GM12878 (cell line): ENCODE data around the gene IPP. TPM values are rescaled to one million over a fixed set of nuclear protein-coding genes. Genes with fewer than 3 reads are reported as not detected.
"Not testable (repeated sequence)": the region's sequence is repeated elsewhere in the genome, so short reads cannot be mapped to it uniquely, and the experiment has no call there.

ENCODE experiments used
- ATAC-seq: fragments of 200-7000 bp; cut with Tn5 transposase; 3 replicates; pipeline ENCODE4 v1.9.1; 2020; ENCODE audit warnings: mild to moderate bottlenecking, moderate library complexity
- BruUV-seq: library from RNA; stranded (reverse); fragments of 400-500 nt; replicated peaks from 2 replicates; lab custom pipeline; 2021; lab: Mats Ljungman, UMichigan
- CTCF ChIA-PET: fragments of 300-600 bp; sonication (Branson Sonifier 250); formaldehyde crosslinking; extraction: SDS; loops from one replicate; lab custom pipeline; 2021; ENCODE audit warnings: inconsistent platforms; lab: Yijun Ruan, JAX
- POLR2A ChIA-PET: fragments of 350-600 bp; formaldehyde crosslinking; extraction: SDS; loops from one replicate; lab custom pipeline; 2021; ENCODE audit warnings: inconsistent platforms; lab: Charles Lee
- RAD21 ChIA-PET: fragments of 300-600 bp; sonication (Branson Sonifier 250); formaldehyde crosslinking; loops from one replicate; lab custom pipeline; 2023; ENCODE audit warnings: antibody characterized with exemption; ENCODE audit not compliant: unreplicated experiment; lab: Charles Lee
- SMC1A ChIA-PET: fragments of 300-600 bp; sonication (Branson Sonifier 250); formaldehyde crosslinking; loops from one replicate; lab custom pipeline; 2023; ENCODE audit not compliant: unreplicated experiment, uncharacterized antibody; lab: Charles Lee
- DNase-seq: peaks from one replicate; pipeline ENCODE4 v3.0.0-alpha.2; 2011; ENCODE audit warnings: low read depth, low spot score
- FAIRE-seq: peaks from 3 replicates; lab custom pipeline; 2011; peaks lifted over from hg19 to GRCh38; lab: Jason Lieb, UNC
- H2AFZ ChIP-seq: 2 replicates; pipeline ENCODE4 v1.6.0; 2011; ENCODE audit warnings: low read depth, low read length, control low read depth; ENCODE audit not compliant: control insufficient read depth
- H3K27ac ChIP-seq: 2 replicates; pipeline ENCODE4 v1.5.1; 2011; ENCODE audit warnings: control low read depth; ENCODE audit not compliant: control insufficient read depth, insufficient read depth
- H3K27me3 ChIP-seq, 2 experiments: replicated peaks in 1 of 2; 2 replicates each; pipeline versions ENCODE4 v1.6.0 to v1.6.1; 2011; ENCODE audit warnings: low read length in 1 of 2; ENCODE audit not compliant: control insufficient read depth in 2 of 2, insufficient read depth in 2 of 2
- H3K36me3 ChIP-seq, 2 experiments: 2 replicates each; pipeline ENCODE4 v1.5.1; 2011; ENCODE audit warnings: low read length in 1 of 2; ENCODE audit not compliant: control insufficient read depth in 2 of 2, insufficient read depth in 2 of 2
- H3K4me1 ChIP-seq: 2 replicates; pipeline ENCODE4 v1.6.1; 2011; ENCODE audit warnings: mild to moderate bottlenecking, low read length, moderate library complexity, mixed read lengths; ENCODE audit not compliant: control insufficient read depth, insufficient read depth
- H3K4me2 ChIP-seq: 2 replicates; pipeline ENCODE4 v1.6.0; 2011; ENCODE audit warnings: control low read depth; ENCODE audit not compliant: control insufficient read depth, insufficient read depth
- H3K4me3 ChIP-seq: fragments of 200-600 bp; sonication (generic); 2 replicates; pipeline ENCODE4 v1.5.1; 2016
- H3K79me2 ChIP-seq: 2 replicates; pipeline ENCODE4 v1.6.0; 2011; ENCODE audit warnings: low read length; ENCODE audit not compliant: control insufficient read depth, insufficient read depth
- H3K9ac ChIP-seq: 2 replicates; pipeline ENCODE4 v1.8.0; 2011; ENCODE audit warnings: low read length, control low read depth, mixed read lengths; ENCODE audit not compliant: control insufficient read depth, insufficient read depth
- H3K9me3 ChIP-seq: replicated peaks from 3 replicates; pipeline ENCODE4 v1.5.1; 2011; ENCODE audit warnings: mild to moderate bottlenecking, low read length; ENCODE audit not compliant: control insufficient read depth, insufficient read depth
- H4K20me1 ChIP-seq: 2 replicates; pipeline ENCODE4 v1.6.0; 2011; ENCODE audit not compliant: control insufficient read depth, insufficient read depth
- CREB1 ChIP-seq: IDR thresholded peaks from 2 replicates; pipeline ENCODE4 v1.6.1; 2012; ENCODE audit warnings: low read depth, mild to moderate bottlenecking, inconsistent platforms
- FOXM1 ChIP-seq: IDR thresholded peaks from 2 replicates; pipeline ENCODE4 v1.6.1; 2012; ENCODE audit warnings: low read depth, mild to moderate bottlenecking, inconsistent platforms, low read length, moderate library complexity
- HSF1 ChIP-seq: fragments of 150-350 bp; IDR thresholded peaks from 2 replicates; pipeline ENCODE4 v1.6.1; 2014; ENCODE audit warnings: mild to moderate bottlenecking, low read depth, low read length
- IKZF1 ChIP-seq: fragments of 450-650 bp; conservative IDR thresholded peaks from 2 replicates; pipeline ENCODE4 v1.6.1; 2017; ENCODE audit warnings: antibody characterized with exemption, mild to moderate bottlenecking
- IKZF2 ChIP-seq, 2 experiments: fragments of 450-650 bp; IDR thresholded peaks; 2 replicates each; pipeline ENCODE4 v1.6.1; 2017; ENCODE audit warnings: mild to moderate bottlenecking in 2 of 2, moderate library complexity in 2 of 2
- NFIC ChIP-seq: IDR thresholded peaks from 2 replicates; pipeline ENCODE4 v1.6.1; 2012; ENCODE audit warnings: low read depth, mild to moderate bottlenecking, inconsistent platforms, low read length, moderate library complexity
- PAX5 ChIP-seq: IDR thresholded peaks from 2 replicates; pipeline ENCODE4 v1.6.1; 2011; ENCODE audit warnings: low read depth, low read length, borderline replicate concordance
- PML ChIP-seq: IDR thresholded peaks from 2 replicates; pipeline ENCODE4 v1.6.1; 2012; ENCODE audit warnings: low read length, inconsistent platforms
- POLR2A ChIP-seq: IDR thresholded peaks from 2 replicates; pipeline ENCODE4 v1.6.1; 2011; ENCODE audit warnings: low read depth, mild to moderate bottlenecking, low read length
- ZNF207 ChIP-seq: fragments of 450-650 bp; IDR thresholded peaks from 2 replicates; pipeline ENCODE4 v1.6.1; 2014; ENCODE audit warnings: antibody characterized with exemption, mild to moderate bottlenecking, borderline replicate concordance
- ZNF622 ChIP-seq: fragments of 450-650 bp; IDR thresholded peaks from 2 replicates; pipeline ENCODE4 v1.6.1; 2017; ENCODE audit warnings: mild to moderate bottlenecking, inconsistent platforms
- WGBS: methylation state at CpG from one replicate; pipeline ENCODE4 v1.1.6; 2016; ENCODE audit warnings: low lambda C conversion rate; ENCODE audit not compliant: insufficient replicate concordance, insufficient coverage; ENCODE audit errors: missing lambda C conversion rate; 5-methylcytosine and 5-hydroxymethylcytosine counted together
- in situ Hi-C: fragments of 300-500 bp; cut with MboI; formaldehyde crosslinking; loops from 9 replicates; pipeline ENCODE4 v1.14.3; 2018; ENCODE audit warnings: mixed read lengths
- intact Hi-C: fragments of 100-400 bp; cut with micrococcal nuclease; formaldehyde crosslinking; loops from one replicate; pipeline ENCODE4 v1.14.2; 2022; ENCODE audit not compliant: unreplicated experiment
- polyA plus RNA-seq, 11 experiments: library from polyadenylated mRNA; depleted of rRNA in 4 of 11; unstranded in 6 of 11; stranded (reverse) in 5 of 11; fragments of >200 nt; fragmentation: Nextera tagmentation in 4 of 11; fragmentation: Illumina TruSeq in 1 of 11; extraction: Ambion mirVana in 4 of 11; extraction: Trizol in 1 of 11; gene quantifications; 1 replicate in 1 of 11; 2 replicates in 10 of 11; pipeline versions ENCODE4 v1.2.1 to v1.2.3, GENCODE V29; 2011 to 2016; ENCODE audit warnings: inconsistent platforms in 2 of 11, missing spikeins in 2 of 11, low read depth in 1 of 11
- total RNA-seq, 4 experiments: library from RNA; depleted of rRNA in 3 of 4; stranded (reverse); fragments of >200 nt in 3 of 4; fragmentation: Illumina TruSeq in 1 of 4; extraction: Trizol in 1 of 4; gene quantifications; 2 replicates each; pipeline versions ENCODE4 v1.2.1 to v1.2.3, GENCODE V29; 2013 to 2021
- TF ChIP-seq, protein P1 (sequence below): fragments of 450-650 bp; IDR thresholded peaks from 2 replicates; pipeline ENCODE4 v1.6.1; 2017; ENCODE audit warnings: mild to moderate bottlenecking, moderate library complexity

IPP gene
- total and polyA plus RNA-seq, 10 of the 15 experiments (the other 5 are each of a cell fraction or from before 2014, with no cell fraction given): 4.7 to 15.0 (median 10.4) TPM

GRCh38 chr1:45677751-45678245 lies 72.7 kb downstream of the IPP start:
- SMC1A ChIA-PET: interaction anchor here (0.6 to 1.3 kb wide), 8 partner anchors 8 to 323 kb away, joined by 3 to 6 read pairs (median 3); partner anchors contain the start of gene GPBP1L1
- CTCF ChIA-PET: interaction anchor here (0.8 to 1.0 kb wide), 2 partner anchors 505 to 567 kb away, joined by 3 read pairs; no protein-coding TSS in a partner anchor
- FAIRE-seq (no peak), DNase-seq (no peak), ATAC-seq (no peak)
- Histone ChIP-seq H3K4me3 (no peak overlapping the region), H4K20me1 (peaks cover 3% of the 10 kb centered on the region; the same call in 1 of the 2 replicates), H3K79me2 (peaks cover 92% of the 10 kb centered on the region), H3K9me3 (no peaks in the 10 kb centered on the region), H3K27me3 (no peaks in the 10 kb centered on the region), H3K27ac (no peak overlapping the region), H2AFZ (no peak overlapping the region), H3K4me1 (peaks cover 2% of the 10 kb centered on the region; the same call in 1 of the 2 replicates)
- WGBS: 49% methylated on average over 3 of the region's 3 CpGs
- RAD21 ChIA-PET: interaction anchor here (0.9 to 1.0 kb wide), 2 partner anchors 9 to 138 kb away, joined by 4 read pairs; no protein-coding TSS in a partner anchor
- intact Hi-C loops: no loop called here
- POLR2A ChIA-PET: interaction anchor here (0.7 to 1.7 kb wide), 7 partner anchors 8 to 926 kb away, joined by 3 to 12 read pairs (median 4); partner anchors contain the start of gene GPBP1L1
- TF ChIP-seq CREB1 (no peak), HSF1 (no peak), IKZF1 (no peak), NFIC (no peak), IKZF2 (IDR thresholded peaks at IDR 0.05) (no peak), ZNF622 (no peak), ZNF207 (no peak), PML (no peak), POLR2A (no peak), FOXM1 (no peak), PAX5 (no peak)
- TF ChIP-seq, protein P1, sequence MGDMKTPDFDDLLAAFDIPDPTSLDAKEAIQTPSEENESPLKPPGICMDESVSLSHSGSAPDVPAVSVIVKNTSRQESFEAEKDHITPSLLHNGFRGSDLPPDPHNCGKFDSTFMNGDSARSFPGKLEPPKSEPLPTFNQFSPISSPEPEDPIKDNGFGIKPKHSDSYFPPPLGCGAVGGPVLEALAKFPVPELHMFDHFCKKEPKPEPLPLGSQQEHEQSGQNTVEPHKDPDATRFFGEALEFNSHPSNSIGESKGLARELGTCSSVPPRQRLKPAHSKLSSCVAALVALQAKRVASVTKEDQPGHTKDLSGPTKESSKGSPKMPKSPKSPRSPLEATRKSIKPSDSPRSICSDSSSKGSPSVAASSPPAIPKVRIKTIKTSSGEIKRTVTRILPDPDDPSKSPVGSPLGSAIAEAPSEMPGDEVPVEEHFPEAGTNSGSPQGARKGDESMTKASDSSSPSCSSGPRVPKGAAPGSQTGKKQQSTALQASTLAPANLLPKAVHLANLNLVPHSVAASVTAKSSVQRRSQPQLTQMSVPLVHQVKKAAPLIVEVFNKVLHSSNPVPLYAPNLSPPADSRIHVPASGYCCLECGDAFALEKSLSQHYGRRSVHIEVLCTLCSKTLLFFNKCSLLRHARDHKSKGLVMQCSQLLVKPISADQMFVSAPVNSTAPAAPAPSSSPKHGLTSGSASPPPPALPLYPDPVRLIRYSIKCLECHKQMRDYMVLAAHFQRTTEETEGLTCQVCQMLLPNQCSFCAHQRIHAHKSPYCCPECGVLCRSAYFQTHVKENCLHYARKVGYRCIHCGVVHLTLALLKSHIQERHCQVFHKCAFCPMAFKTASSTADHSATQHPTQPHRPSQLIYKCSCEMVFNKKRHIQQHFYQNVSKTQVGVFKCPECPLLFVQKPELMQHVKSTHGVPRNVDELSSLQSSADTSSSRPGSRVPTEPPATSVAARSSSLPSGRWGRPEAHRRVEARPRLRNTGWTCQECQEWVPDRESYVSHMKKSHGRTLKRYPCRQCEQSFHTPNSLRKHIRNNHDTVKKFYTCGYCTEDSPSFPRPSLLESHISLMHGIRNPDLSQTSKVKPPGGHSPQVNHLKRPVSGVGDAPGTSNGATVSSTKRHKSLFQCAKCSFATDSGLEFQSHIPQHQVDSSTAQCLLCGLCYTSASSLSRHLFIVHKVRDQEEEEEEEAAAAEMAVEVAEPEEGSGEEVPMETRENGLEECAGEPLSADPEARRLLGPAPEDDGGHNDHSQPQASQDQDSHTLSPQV: no peak
- TF ChIP-seq, all 136 proteins: peak for 0
- no TSS peak for BruUV-seq
- Histone ChIP-seq H3K4me2 (no peak overlapping the region), H3K9ac (no peak overlapping the region), H3K36me3 (peaks cover 0 to 6% of the 10 kb centered on the region in 2 experiments; a peak in 3 of 4 replicates)
- in situ Hi-C loops: no loop called here

GRCh38 chr1:45676553-45676952 lies 73.9 kb downstream of the IPP start:
- H2AFZ ChIP-seq, H3K9me3 ChIP-seq, intact Hi-C loops, H4K20me1 ChIP-seq, H3K36me3 ChIP-seq, H3K9ac ChIP-seq, SMC1A ChIA-PET, in situ Hi-C loops, H3K4me1 ChIP-seq, FAIRE-seq, ATAC-seq, H3K27ac ChIP-seq, BruUV-seq, DNase-seq, H3K4me2 ChIP-seq, H3K4me3 ChIP-seq, H3K27me3 ChIP-seq: not testable (repeated sequence)
- H3K79me2 ChIP-seq: peaks cover 85% of the 10 kb centered on the region
- 98% methylated on average over 6 of the region's 7 CpGs for WGBS
- ChIA-PET CTCF (interaction anchor here (1.0 to 1.1 kb wide), 2 partner anchors 15 to 506 kb away, joined by 3 read pairs; no protein-coding TSS in a partner anchor), RAD21 (interaction anchor here (0.7 kb wide), 3 partner anchors 10 to 435 kb away, joined by 3 to 4 read pairs (median 4); partner anchors contain the start of gene GPBP1L1), POLR2A (interaction anchor here (0.6 to 1.2 kb wide), 5 partner anchors 9 to 228 kb away, joined by 3 to 6 read pairs (median 4); partner anchors contain the start of gene GPBP1L1)
